HUES6 (cell line): ENCODE measurements around the gene RBM24.

Source experiments
- H3K27ac ChIP-seq: 2 replicates; pipeline ENCODE4 v1.7.0; 2013; ENCODE audit warnings: low read depth, mild to moderate bottlenecking, low read length, inconsistent platforms
- H3K27me3 ChIP-seq: 2 replicates; pipeline ENCODE4 v1.6.1; 2013; ENCODE audit warnings: low read length; ENCODE audit not compliant: control insufficient read depth, insufficient read depth
- H3K36me3 ChIP-seq: 2 replicates; pipeline ENCODE4 v1.6.1; 2013; ENCODE audit warnings: low read length; ENCODE audit not compliant: control insufficient read depth, insufficient read depth
- H3K4me1 ChIP-seq: 2 replicates; pipeline ENCODE4 v1.6.1; 2013; ENCODE audit warnings: low read length; ENCODE audit not compliant: control insufficient read depth, insufficient read depth
- H3K4me3 ChIP-seq: 2 replicates; pipeline ENCODE4 v1.5.1; 2013; ENCODE audit warnings: low read depth, low read length
- H3K9ac ChIP-seq: one replicate; pipeline ENCODE4 v1.6.1; 2013; ENCODE audit warnings: mild to moderate bottlenecking, low read length
- H3K9me3 ChIP-seq: 2 replicates; pipeline ENCODE4 v1.6.1; 2013; ENCODE audit warnings: low read depth, low read length; ENCODE audit not compliant: control insufficient read depth, insufficient read depth

The RBM24 gene

DNA sequence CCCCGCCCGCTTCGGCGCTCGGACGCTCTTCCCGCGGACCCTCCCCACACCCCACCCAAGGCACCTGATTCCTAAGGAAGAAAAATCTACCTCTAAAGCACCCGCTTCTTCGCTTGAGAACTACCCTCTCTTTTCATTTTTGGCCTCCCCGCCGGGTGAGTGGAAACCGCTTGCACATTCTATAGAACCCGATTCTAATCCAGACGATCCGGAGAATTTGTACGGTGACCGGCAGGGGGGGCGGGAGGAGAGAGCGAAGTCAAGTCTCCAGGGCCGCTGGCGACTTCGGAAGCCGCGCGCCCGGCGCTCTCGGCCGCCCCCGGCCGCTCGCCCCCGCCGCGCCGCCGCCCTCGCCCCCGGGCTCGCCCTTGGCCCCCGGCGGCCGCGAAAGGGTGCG lies at the start of gene RBM24:
Gene RBM24 (plus strand): TSS at position 262 of the 397 bp plus-strand sequence. CDS start 221 bp downstream, outside the sequence.
- Histone ChIP-seq H3K4me1 (no peaks in the 10 kb centered on the region), H3K27me3 (peaks cover 66% of the 10 kb centered on the region), H3K4me3 (peak within 1 kb of the TSS; percentile 87), H3K36me3 (no peaks in the 10 kb centered on the region), H3K9me3 (no peaks in the 10 kb centered on the region), H3K9ac (peak within 1 kb of the TSS; percentile 75), H3K27ac (no peak within 1 kb of the TSS)

DNA sequence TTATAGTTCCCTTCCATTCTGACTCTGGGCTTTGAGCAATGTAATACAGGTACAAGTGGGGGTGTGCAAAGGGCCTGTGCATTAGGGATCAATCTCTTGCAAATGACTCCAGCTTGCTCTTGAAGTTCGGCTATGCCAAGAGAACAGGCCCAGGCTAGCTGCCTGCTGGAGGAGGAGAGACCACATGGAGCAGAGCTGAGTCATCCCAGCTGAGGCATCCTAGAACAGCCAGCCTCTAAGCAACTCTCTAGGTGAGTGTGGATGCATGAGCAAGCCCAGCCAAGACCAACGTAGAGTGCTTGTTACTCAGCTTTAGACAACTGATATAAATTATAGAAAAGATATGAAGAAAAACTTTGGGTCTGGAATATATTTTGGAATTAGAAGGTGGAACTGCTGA lies 47.6 kb upstream of the RBM24 start:
- Histone ChIP-seq H3K4me3 (no peak overlapping the region), H3K9me3 (peaks cover 7% of the 10 kb centered on the region; the same call in 1 of the 2 replicates), H3K36me3 (no peaks in the 10 kb centered on the region), H3K27ac (no peak overlapping the region), H3K4me1 (no peaks in the 10 kb centered on the region), H3K9ac (no peak overlapping the region), H3K27me3 (no peaks in the 10 kb centered on the region)

DNA sequence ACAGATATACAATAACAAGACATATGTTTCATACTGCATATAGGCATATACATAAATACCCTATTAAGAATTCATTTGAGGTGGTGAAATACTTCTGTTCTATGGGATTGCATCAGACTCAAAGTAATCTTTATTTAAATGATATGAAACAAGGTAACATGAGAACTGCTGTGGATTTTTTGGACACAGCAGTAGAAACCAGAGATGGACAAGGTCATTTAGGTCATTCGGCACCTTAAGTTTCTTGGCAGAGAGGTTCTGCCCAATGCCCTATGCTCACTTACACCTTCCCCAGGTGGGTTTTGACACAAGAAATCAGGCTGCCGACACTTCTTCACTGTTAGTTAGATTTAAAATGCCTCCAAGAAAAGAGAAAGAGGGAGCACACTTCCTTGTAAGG lies 43.9 kb upstream of the RBM24 start:
- Histone ChIP-seq H3K27me3 (no peaks in the 10 kb centered on the region), H3K4me3 (no peak overlapping the region), H3K27ac (no peak overlapping the region)

DNA sequence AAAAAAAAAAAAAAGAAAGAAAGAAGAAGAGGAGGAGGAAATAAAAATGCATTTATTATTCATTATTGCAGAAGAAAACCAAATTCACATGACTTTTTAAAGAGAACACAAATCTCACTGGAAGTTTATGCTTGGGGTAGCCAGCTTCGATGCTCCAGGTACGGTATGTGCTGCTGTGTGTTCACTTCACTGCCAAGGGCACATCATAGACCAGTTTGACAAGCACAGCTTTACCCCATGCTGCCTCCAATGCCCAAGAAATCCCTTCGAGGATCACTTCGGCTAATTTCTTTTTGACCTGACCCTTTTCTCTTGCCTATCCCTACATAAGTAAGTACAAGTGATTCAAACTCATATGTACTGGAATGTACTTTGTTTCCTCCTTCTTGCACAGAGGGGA lies 41.9 kb upstream of the RBM24 start:
- Histone ChIP-seq H3K9ac (no peak overlapping the region), H3K4me1 (no peaks in the 10 kb centered on the region), H3K27ac (no peak overlapping the region), H3K27me3 (no peaks in the 10 kb centered on the region), H3K36me3 (no peaks in the 10 kb centered on the region), H3K9me3 (peaks cover 6% of the 10 kb centered on the region), H3K4me3 (no peak overlapping the region)

More for the DNA sequence above, 43.9 kb upstream of the RBM24 start:
- Histone ChIP-seq H3K9me3 (peaks cover 12% of the 10 kb centered on the region), H3K4me1 (no peaks in the 10 kb centered on the region), H3K9ac (no peak overlapping the region), H3K36me3 (no peaks in the 10 kb centered on the region)

DNA sequence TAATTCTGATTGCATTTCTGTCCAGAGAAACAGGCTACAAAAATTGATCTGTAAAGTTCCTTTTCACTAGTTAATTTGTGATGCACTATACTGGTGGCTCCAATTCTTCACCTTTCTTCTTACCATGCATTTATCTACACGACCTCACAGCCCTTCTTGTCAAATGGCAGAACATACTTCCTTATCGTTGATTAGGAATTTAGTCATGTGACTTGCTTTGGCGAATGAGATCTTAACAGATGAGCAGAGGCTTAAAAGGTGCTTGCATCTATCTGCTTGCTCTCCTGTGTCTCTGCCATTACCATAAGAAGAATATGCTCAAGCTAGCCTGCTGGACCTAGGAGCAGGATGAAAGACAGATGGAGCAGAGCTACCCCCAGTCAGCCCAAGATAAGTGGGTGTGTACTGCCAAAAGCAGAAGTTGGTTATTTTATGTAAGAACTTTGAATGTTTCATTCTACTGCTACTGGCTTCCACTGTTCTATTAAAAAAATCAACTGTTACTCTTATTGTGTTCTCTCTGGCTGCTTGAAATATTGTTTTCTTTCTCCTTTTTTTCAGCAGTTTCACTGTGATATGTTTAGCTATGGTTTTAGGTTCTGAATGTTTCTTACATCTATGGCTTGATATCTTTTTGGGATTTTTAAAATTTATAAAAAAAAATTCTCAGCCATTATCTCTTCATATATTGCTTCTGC lies 40.2 kb upstream of the RBM24 start:
- peaks cover 6% of the 10 kb centered on the region for H3K9me3 ChIP-seq
- no peaks in the 10 kb centered on the region for H3K36me3 ChIP-seq
- no peak overlapping the region for H3K9ac ChIP-seq
- H3K27me3 ChIP-seq: no peaks in the 10 kb centered on the region
- H3K4me3 ChIP-seq: no peak overlapping the region
- H3K27ac ChIP-seq: no peak overlapping the region
- no peaks in the 10 kb centered on the region for H3K4me1 ChIP-seq

DNA sequence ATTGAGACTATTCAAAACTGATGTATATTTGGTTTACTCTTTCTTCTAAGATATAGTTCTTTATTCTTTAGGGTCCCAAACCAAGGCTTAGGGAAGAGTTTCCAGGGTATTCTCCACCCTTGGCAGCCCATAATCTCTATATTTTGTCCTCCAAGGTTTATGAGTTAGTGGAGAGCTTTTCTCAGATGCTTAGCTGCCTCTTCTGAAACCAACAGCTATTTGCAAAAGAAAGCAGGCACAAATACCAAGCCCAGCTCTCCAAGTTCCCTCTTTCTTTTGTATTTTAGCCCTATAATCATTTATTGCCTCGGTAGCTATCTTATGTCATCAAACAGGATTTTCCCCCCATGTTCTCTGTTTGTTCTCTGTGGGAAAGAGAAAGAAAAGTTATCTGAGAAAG lies 39.1 kb upstream of the RBM24 start:
- Histone ChIP-seq H3K9ac (no peak overlapping the region), H3K9me3 (peaks cover 6% of the 10 kb centered on the region), H3K27ac (no peak overlapping the region), H3K4me3 (no peak overlapping the region), H3K27me3 (no peaks in the 10 kb centered on the region), H3K4me1 (no peaks in the 10 kb centered on the region), H3K36me3 (no peaks in the 10 kb centered on the region)

DNA sequence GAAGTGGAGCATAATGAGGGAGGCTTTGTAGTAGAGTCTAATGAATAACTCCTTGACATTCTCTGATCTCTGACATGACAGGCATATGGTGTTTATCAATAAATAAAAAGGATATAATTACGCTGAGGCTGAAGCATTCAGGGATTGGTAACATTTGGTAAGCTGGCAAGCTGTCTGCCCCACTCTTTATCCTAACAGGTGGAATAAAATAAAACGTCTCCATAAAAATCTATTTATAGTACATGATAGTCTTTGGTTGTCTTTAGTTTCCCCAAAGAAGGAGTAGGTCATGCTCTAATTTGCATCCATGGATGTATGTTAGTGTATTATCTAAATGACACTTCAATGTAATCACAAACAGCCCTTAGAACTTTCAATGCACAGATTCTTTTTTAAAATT lies 30.9 kb upstream of the RBM24 start:
- H3K9ac ChIP-seq: no peak overlapping the region
- no peaks in the 10 kb centered on the region for H3K4me1 ChIP-seq
- no peaks in the 10 kb centered on the region for H3K36me3 ChIP-seq
- H3K9me3 ChIP-seq: no peaks in the 10 kb centered on the region
- no peak overlapping the region for H3K27ac ChIP-seq
- H3K27me3 ChIP-seq: no peaks in the 10 kb centered on the region
- no peak overlapping the region for H3K4me3 ChIP-seq

DNA sequence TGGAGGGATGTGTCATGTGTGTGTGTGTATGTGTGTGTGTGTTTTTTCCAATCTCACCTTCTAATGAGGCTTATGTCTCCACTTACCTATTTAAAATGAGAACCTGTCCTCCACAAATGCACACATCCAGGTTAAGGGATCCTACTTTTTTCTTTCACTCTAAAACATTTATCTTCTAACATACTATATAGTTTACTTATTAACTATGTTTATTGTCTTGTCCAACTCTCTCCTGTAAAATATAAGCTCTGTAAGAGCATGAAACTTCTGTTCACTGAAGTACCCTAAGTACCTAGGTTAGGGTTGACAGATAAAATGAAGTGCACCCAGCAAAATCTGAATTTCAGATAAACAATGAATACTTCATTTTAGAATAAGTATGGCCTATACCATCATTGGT lies 29.2 kb upstream of the RBM24 start:
- Histone ChIP-seq H3K27me3 (no peaks in the 10 kb centered on the region), H3K27ac (no peak overlapping the region), H3K4me3 (no peak overlapping the region), H3K9ac (no peak overlapping the region), H3K36me3 (no peaks in the 10 kb centered on the region), H3K4me1 (no peaks in the 10 kb centered on the region), H3K9me3 (no peaks in the 10 kb centered on the region)

DNA sequence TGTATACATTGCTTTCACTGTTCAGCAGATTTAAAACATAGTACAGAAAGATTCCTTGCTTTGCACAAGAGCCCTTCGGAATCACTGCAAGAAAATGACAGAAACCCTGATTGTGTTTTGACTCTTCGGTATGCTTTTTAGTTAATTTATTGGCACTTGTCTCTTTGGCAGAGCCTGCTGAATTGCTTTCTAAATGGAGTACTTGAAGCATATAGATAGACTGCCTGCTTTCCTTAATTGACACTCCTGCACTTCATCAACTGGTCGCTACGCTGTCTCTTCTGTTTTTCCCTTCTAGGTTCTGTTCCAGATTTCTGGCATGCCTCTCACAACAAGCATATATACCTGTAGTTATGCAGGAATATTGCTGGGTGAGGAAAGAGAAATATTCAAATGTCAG lies 22.4 kb upstream of the RBM24 start:
- Histone ChIP-seq H3K9ac (no peak overlapping the region), H3K9me3 (no peaks in the 10 kb centered on the region), H3K27ac (no peak overlapping the region), H3K27me3 (no peaks in the 10 kb centered on the region), H3K4me1 (no peaks in the 10 kb centered on the region), H3K36me3 (no peaks in the 10 kb centered on the region), H3K4me3 (no peak overlapping the region)

DNA sequence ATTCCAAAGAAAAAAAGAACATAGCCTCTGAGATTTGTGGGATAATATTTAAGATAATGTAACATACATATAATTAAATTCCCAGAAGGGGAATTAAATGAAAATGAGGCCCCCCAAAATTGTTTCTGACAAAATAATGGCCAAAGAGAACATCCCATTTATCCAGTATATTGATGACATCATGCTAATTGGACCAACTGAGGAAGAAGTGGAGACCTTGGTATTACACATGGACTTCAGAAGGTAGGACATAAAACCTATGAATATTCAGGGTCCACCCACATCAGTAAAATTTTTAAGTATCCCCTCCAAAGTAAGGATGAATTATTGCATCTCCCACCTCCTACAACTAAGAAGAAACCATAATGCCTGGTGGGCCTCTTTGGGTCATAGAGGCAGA lies 15.6 kb upstream of the RBM24 start:
- Histone ChIP-seq H3K27me3 (no peaks in the 10 kb centered on the region), H3K27ac (no peak overlapping the region), H3K9ac (no peak overlapping the region), H3K4me1 (no peaks in the 10 kb centered on the region), H3K4me3 (no peak overlapping the region), H3K9me3 (no peaks in the 10 kb centered on the region), H3K36me3 (no peaks in the 10 kb centered on the region)

DNA sequence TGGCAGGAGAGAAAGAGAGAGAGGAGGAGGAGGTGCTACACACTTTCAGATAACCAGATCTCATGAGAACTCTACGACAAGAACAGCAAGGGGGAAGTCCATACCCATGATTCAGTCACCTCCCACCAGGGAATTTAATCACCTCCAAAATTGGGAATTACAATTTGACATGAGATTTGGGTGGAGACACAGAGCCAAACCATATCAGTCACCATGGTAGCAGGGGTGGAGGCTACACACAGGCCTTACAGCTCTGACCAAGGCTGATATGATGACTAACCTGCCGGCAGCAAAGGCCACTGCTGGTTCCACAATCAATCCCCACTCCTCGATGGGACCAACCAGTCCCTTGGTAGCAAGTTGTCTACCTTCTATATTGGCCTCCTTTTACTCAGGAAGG lies 13.6 kb upstream of the RBM24 start:
- H3K9ac ChIP-seq: no peak overlapping the region

More for the DNA sequence above, 13.6 kb upstream of the RBM24 start:
- no peaks in the 10 kb centered on the region for H3K27me3 ChIP-seq
- no peak overlapping the region for H3K27ac ChIP-seq
- no peaks in the 10 kb centered on the region for H3K4me1 ChIP-seq
- no peak overlapping the region for H3K4me3 ChIP-seq
- no peaks in the 10 kb centered on the region for H3K36me3 ChIP-seq
- H3K9me3 ChIP-seq: no peaks in the 10 kb centered on the region
